CD14-positive monocyte (primary cell): ENCODE data around the gene TAS2R20. TPM values are rescaled to one million over a fixed set of nuclear protein-coding genes. Genes with fewer than 3 reads are reported as not detected.

Experiments used
- DNase-seq, 3 donors: peaks; one replicate each; pipeline ENCODE4 v3.0.0-alpha.2; 2011 to 2022
- H2AFZ ChIP-seq: 2 replicates; pipeline ENCODE4 v1.6.0; 2012; ENCODE audit warnings: mild to moderate bottlenecking, low read depth, low read length, inconsistent platforms; ENCODE audit not compliant: insufficient read depth, poor library complexity, severe bottlenecking
- H3K27ac ChIP-seq, 2 donors: 1 replicate in 1 of 2; 2 replicates in 1 of 2; pipeline ENCODE4 v1.5.1; 2012 to 2013; ENCODE audit warnings: low read length in 2 of 2, control low read depth in 1 of 2, inconsistent platforms in 1 of 2, low read depth in 1 of 2, mild to moderate bottlenecking in 1 of 2
- H3K27me3 ChIP-seq, 2 donors: one replicate each; pipeline versions ENCODE4 v1.6.0 to v1.6.1; 2011 to 2013; ENCODE audit warnings: low read length in 2 of 2; ENCODE audit not compliant: control insufficient read depth in 2 of 2, insufficient read depth in 2 of 2
- H3K36me3 ChIP-seq, 2 donors: replicated peaks in 1 of 2; 1 replicate in 1 of 2; 2 replicates in 1 of 2; pipeline versions ENCODE4 v1.5.1 to v1.6.1; 2012 to 2013; ENCODE audit warnings: low read length in 2 of 2, control low read depth in 1 of 2, inconsistent platforms in 1 of 2, mild to moderate bottlenecking in 1 of 2; ENCODE audit not compliant: insufficient read depth in 2 of 2, control insufficient read depth in 1 of 2
- H3K4me1 ChIP-seq, 2 donors: 1 replicate in 1 of 2; 2 replicates in 1 of 2; pipeline versions ENCODE4 v1.5.1 to v1.6.1; 2012 to 2013; ENCODE audit warnings: low read length in 2 of 2, control low read depth in 1 of 2, inconsistent platforms in 1 of 2, mild to moderate bottlenecking in 1 of 2, moderate library complexity in 1 of 2; ENCODE audit not compliant: insufficient read depth in 2 of 2, control insufficient read depth in 1 of 2
- H3K4me2 ChIP-seq: replicated peaks from 2 replicates; pipeline ENCODE3; 2012; ENCODE audit warnings: low read length, moderate library complexity, mild to moderate bottlenecking; ENCODE audit not compliant: poor library complexity, severe bottlenecking; ENCODE audit errors: extremely low read depth
- H3K4me3 ChIP-seq, 3 experiments: fragments of 200-600 bp in 1 of 3; sonication (generic) in 1 of 3; replicated peaks in 1 of 3; 1 replicate in 2 of 3; 2 replicates in 1 of 3; pipeline ENCODE4 v1.5.1; 2011 to 2013; ENCODE audit warnings: low read length in 3 of 3, mild to moderate bottlenecking in 3 of 3, control low read depth in 2 of 3, low read depth in 2 of 3, inconsistent platforms in 1 of 3, moderate library complexity in 1 of 3
- H3K79me2 ChIP-seq: 2 replicates; pipeline ENCODE4 v1.6.0; 2012; ENCODE audit warnings: mild to moderate bottlenecking, control low read depth, inconsistent platforms, low read length, moderate library complexity; ENCODE audit not compliant: insufficient read depth
- H3K9ac ChIP-seq: 2 replicates; pipeline ENCODE4 v1.6.0; 2017; ENCODE audit warnings: low read length, mild to moderate bottlenecking; ENCODE audit not compliant: insufficient read depth, poor library complexity, severe bottlenecking
- H3K9me3 ChIP-seq, 2 donors: replicated peaks in 1 of 2; 1 replicate in 1 of 2; 2 replicates in 1 of 2; pipeline versions ENCODE4 v1.5.1 to v1.6.1; 2012 to 2013; ENCODE audit warnings: low read length in 2 of 2, control low read depth in 1 of 2; ENCODE audit not compliant: control insufficient read depth in 1 of 2, insufficient read depth in 1 of 2
- H4K20me1 ChIP-seq: 2 replicates; pipeline ENCODE4 v1.6.0; 2012; ENCODE audit warnings: mild to moderate bottlenecking, low read length, control low read depth, moderate library complexity; ENCODE audit not compliant: insufficient read depth
- H3K27ac Mint-ChIP-seq, 7 donors: one replicate each; pipeline ENCODE4 v1.8.0; 2020; ENCODE audit warnings: mild to moderate bottlenecking in 7 of 7, mixed read lengths in 7 of 7, moderate library complexity in 6 of 7, inconsistent platforms in 2 of 7
- H3K27me3 Mint-ChIP-seq, 3 donors: one replicate each; pipeline ENCODE4 v1.8.0; 2021 to 2022; ENCODE audit warnings: low read depth in 3 of 3, mild to moderate bottlenecking in 3 of 3, mixed read lengths in 3 of 3, moderate library complexity in 3 of 3, inconsistent platforms in 1 of 3
- H3K36me3 Mint-ChIP-seq, 2 donors: one replicate each; pipeline ENCODE4 v1.8.0; 2020; ENCODE audit warnings: mixed read lengths in 2 of 2, inconsistent platforms in 1 of 2, mild to moderate bottlenecking in 1 of 2
- H3K4me1 Mint-ChIP-seq: one replicate; pipeline ENCODE4 v1.8.0; 2020; ENCODE audit warnings: mild to moderate bottlenecking, mixed read lengths
- H3K4me3 Mint-ChIP-seq, 2 donors: one replicate each; pipeline ENCODE4 v1.8.0; 2020; ENCODE audit warnings: mild to moderate bottlenecking in 2 of 2, mixed read lengths in 2 of 2, moderate library complexity in 1 of 2
- H3K9me3 Mint-ChIP-seq, 7 donors: one replicate each; pipeline ENCODE4 v1.8.0; 2020 to 2022; ENCODE audit warnings: mixed read lengths in 7 of 7, mild to moderate bottlenecking in 6 of 7, moderate library complexity in 6 of 7, inconsistent platforms in 2 of 7
- whole genome bisulfite sequencing: methylation state at CpG from one replicate; pipeline ENCODE4 v1.1.5; 2013; ENCODE audit warnings: missing lambda C conversion rate; ENCODE audit not compliant: insufficient coverage; 5-methylcytosine and 5-hydroxymethylcytosine counted together
- intact Hi-C, 2 donors: fragments of 100-400 bp; cut with micrococcal nuclease; formaldehyde crosslinking; loops; one replicate each; pipeline versions ENCODE4 v1.15.0 to v1.15.1; 2023
- polyA plus RNA-seq, 3 donors: library from polyadenylated mRNA; depleted of rRNA in 1 of 3; unstranded in 2 of 3; stranded (reverse) in 1 of 3; fragments of 300-500 nt in 2 of 3; fragments of >200 nt in 1 of 3; fragmentation: Illumina TruSeq in 2 of 3; gene quantifications; 1 replicate in 2 of 3; 2 replicates in 1 of 3; pipeline ENCODE4 v1.2.3, GENCODE V29; 2012 to 2021
- TF ChIP-seq, protein P1 (sequence below): fragments of 200-600 bp; IDR thresholded peaks from one replicate; pipeline ENCODE4 v1.8.0; 2022; ENCODE audit warnings: antibody characterized with exemption, mild to moderate bottlenecking

Gene TAS2R20
- polyA plus RNA-seq, 3 donors: 0.71 TPM; not detected in 2

DNA sequence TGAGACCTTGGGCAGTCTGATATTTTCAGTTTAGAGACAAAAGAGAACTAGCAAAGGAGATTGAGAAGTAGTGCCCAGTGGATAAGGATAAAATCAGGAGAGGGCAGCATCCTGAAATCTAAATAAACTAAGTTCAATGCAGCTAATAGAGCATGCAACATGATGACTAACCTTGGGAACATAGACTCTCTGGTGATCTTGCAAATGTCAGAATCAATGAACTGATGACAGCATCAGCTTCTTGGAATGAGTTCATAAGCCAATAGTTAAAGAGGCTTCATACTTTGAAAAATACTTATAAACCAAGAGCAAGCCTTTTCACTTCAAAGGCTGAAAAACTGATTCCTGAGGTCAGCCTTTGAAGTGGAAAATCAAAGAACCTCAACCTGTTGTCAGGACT lies 16.1 kb upstream of the TAS2R20 start:
- no peak overlapping the region for H3K27ac Mint-ChIP-seq
- H3K36me3 Mint-ChIP-seq: peaks cover 1 to 18% of the 10 kb centered on the region in 2 donors
- TF ChIP-seq, protein P1, sequence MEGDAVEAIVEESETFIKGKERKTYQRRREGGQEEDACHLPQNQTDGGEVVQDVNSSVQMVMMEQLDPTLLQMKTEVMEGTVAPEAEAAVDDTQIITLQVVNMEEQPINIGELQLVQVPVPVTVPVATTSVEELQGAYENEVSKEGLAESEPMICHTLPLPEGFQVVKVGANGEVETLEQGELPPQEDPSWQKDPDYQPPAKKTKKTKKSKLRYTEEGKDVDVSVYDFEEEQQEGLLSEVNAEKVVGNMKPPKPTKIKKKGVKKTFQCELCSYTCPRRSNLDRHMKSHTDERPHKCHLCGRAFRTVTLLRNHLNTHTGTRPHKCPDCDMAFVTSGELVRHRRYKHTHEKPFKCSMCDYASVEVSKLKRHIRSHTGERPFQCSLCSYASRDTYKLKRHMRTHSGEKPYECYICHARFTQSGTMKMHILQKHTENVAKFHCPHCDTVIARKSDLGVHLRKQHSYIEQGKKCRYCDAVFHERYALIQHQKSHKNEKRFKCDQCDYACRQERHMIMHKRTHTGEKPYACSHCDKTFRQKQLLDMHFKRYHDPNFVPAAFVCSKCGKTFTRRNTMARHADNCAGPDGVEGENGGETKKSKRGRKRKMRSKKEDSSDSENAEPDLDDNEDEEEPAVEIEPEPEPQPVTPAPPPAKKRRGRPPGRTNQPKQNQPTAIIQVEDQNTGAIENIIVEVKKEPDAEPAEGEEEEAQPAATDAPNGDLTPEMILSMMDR: no peak
- H3K27me3 Mint-ChIP-seq: no peaks in the 10 kb centered on the region
- no peaks in the 10 kb centered on the region for H3K4me1 Mint-ChIP-seq
- Histone ChIP-seq H3K4me2 (no peak overlapping the region), H3K36me3 (peaks cover 0 to 2% of the 10 kb centered on the region in 2 donors), H3K79me2 (no peaks in the 10 kb centered on the region), H3K4me1 (no peaks in the 10 kb centered on the region), H3K4me3 (no peak overlapping the region), H4K20me1 (no peaks in the 10 kb centered on the region), H2AFZ (no peak overlapping the region), H3K9me3 (no peaks in the 10 kb centered on the region), H3K27ac (no peak overlapping the region), H3K9ac (no peak overlapping the region), H3K27me3 (no peaks in the 10 kb centered on the region)
- DNase-seq: no peak
- H3K9me3 Mint-ChIP-seq: peaks cover 0 to 2% (median 0%) of the 10 kb centered on the region in 7 donors
- H3K4me3 Mint-ChIP-seq: no peak overlapping the region
- intact Hi-C loops: loop anchor here in 1 of 2 donors (1.0 kb wide), 1 partner anchor 55 kb away; no protein-coding TSS in a partner anchor

DNA sequence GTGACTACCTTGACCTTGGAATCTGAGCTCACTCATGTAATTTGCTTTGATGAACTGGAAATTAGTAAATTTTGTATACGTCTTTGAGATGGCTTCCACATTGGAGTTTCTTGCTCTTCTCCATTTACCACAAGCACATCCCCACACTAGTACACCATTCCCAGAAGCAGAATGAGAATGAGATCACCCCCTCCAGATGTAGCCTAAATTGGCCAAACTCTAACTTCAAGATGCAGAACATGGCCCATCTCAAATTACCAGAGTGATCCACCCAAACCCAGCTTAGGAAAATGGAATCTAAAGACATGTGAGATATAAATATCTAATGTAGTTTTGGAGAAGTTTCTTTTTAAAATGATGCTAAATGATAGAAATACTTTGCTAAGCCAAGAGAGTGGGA lies 9.5 kb upstream of the TAS2R20 start:
- no peaks in the 10 kb centered on the region for H3K9me3 ChIP-seq
- peaks cover 0 to 2% (median 0%) of the 10 kb centered on the region in 7 donors for H3K9me3 Mint-ChIP-seq
- H3K4me3 ChIP-seq: no peak overlapping the region
- H3K27me3 Mint-ChIP-seq: peaks cover 0 to 4% (median 0%) of the 10 kb centered on the region in 3 donors
- no peak overlapping the region for H3K4me2 ChIP-seq
- H3K27ac Mint-ChIP-seq: no peak overlapping the region
- TF ChIP-seq, protein P1: no peak
- WGBS: no CpG with 5 or more reads among the region's 1 CpG
- no peaks in the 10 kb centered on the region for H3K27me3 ChIP-seq
- H3K4me1 Mint-ChIP-seq: no peaks in the 10 kb centered on the region
- peaks cover 0 to 5% of the 10 kb centered on the region in 2 donors for H3K36me3 Mint-ChIP-seq
- H3K9ac ChIP-seq: no peak overlapping the region
- no peaks in the 10 kb centered on the region for H3K4me1 ChIP-seq
- no peak for DNase-seq
- H3K36me3 ChIP-seq: peaks cover 0 to 2% of the 10 kb centered on the region in 2 donors
- intact Hi-C loops: no loop called here
- H4K20me1 ChIP-seq: no peaks in the 10 kb centered on the region
- H3K27ac ChIP-seq: no peak overlapping the region
- no peak overlapping the region for H2AFZ ChIP-seq
- no peaks in the 10 kb centered on the region for H3K79me2 ChIP-seq
- H3K4me3 Mint-ChIP-seq: no peak overlapping the region
